ENCODE data around the gene RAP2A.

RAP2A gene

GRCh38 chr13:97517967-97518366 is 84.0 kb downstream of the RAP2A start:
- Mint-ChIP-seq H3K36me3 (ENCODE audit: low read depth) (no peaks in the 10 kb centered on the region), H3K4me3 (no peak overlapping the region), H3K27ac (no peak overlapping the region), H3K9me3 (peaks cover 12% of the 10 kb centered on the region), H3K27me3 (ENCODE audit: low read depth, poor library complexity) (peaks cover 4% of the 10 kb centered on the region), H3K4me1 (no peaks in the 10 kb centered on the region)
- TF ChIP-seq, protein P1, sequence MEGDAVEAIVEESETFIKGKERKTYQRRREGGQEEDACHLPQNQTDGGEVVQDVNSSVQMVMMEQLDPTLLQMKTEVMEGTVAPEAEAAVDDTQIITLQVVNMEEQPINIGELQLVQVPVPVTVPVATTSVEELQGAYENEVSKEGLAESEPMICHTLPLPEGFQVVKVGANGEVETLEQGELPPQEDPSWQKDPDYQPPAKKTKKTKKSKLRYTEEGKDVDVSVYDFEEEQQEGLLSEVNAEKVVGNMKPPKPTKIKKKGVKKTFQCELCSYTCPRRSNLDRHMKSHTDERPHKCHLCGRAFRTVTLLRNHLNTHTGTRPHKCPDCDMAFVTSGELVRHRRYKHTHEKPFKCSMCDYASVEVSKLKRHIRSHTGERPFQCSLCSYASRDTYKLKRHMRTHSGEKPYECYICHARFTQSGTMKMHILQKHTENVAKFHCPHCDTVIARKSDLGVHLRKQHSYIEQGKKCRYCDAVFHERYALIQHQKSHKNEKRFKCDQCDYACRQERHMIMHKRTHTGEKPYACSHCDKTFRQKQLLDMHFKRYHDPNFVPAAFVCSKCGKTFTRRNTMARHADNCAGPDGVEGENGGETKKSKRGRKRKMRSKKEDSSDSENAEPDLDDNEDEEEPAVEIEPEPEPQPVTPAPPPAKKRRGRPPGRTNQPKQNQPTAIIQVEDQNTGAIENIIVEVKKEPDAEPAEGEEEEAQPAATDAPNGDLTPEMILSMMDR (IDR thresholded peaks at IDR 0.05), result no peak
- no peak for DNase-seq
